Gastrocnemius medialis (tissue), 4 donors: Measurements from ENCODE around the gene ABCC4. TPM values are rescaled to one million over a fixed set of nuclear protein-coding genes. Genes with fewer than 3 reads are reported as not detected.

ENCODE experiments used
- ATAC-seq, 2 donors: fragments of 150-250 bp; one replicate each; pipeline ENCODE4 v1.9.1; 2016
- DNase-seq, 2 donors: peaks; one replicate each; pipeline ENCODE4 v3.0.0-alpha.2; 2019
- H3K27ac ChIP-seq, 4 donors: fragments of 200-600 bp; sonication (generic); 1 replicate in 1 of 4; 2 replicates in 3 of 4; pipeline ENCODE4 v1.5.1; 2016 to 2018; ENCODE audit warnings: mild to moderate bottlenecking in 2 of 4, moderate library complexity in 1 of 4
- H3K27me3 ChIP-seq, 3 donors: fragments of 200-600 bp; sonication (generic) in 2 of 3; 1 replicate in 1 of 3; 2 replicates in 2 of 3; pipeline versions ENCODE4 v1.5.1 to v1.6.0; 2016 to 2019; ENCODE audit warnings: mild to moderate bottlenecking in 1 of 3, moderate library complexity in 1 of 3
- H3K36me3 ChIP-seq, 2 donors: fragments of 200-600 bp; sonication (generic) in 1 of 2; one replicate each; pipeline ENCODE4 v1.5.1; 2017 to 2018
- H3K4me1 ChIP-seq, 2 donors: fragments of 200-600 bp; sonication (generic) in 1 of 2; one replicate each; pipeline ENCODE4 v1.5.1; 2016 to 2017; ENCODE audit warnings: mild to moderate bottlenecking in 2 of 2
- H3K4me3 ChIP-seq, 4 donors: fragments of 200-600 bp; sonication (generic) in 3 of 4; 1 replicate in 1 of 4; 2 replicates in 3 of 4; pipeline ENCODE4 v1.5.1; 2016 to 2019; ENCODE audit warnings: mild to moderate bottlenecking in 2 of 4
- H3K9me3 ChIP-seq, 3 donors: fragments of 200-600 bp; sonication (generic) in 2 of 3; 1 replicate in 1 of 3; 2 replicates in 2 of 3; pipeline ENCODE4 v1.5.1; 2016 to 2019
- CTCF ChIP-seq, 5 experiments: fragments of 450-650 bp in 3 of 5; fragments of 200-600 bp in 2 of 5; sonication (generic) in 2 of 5; IDR thresholded peaks in 4 of 5; conservative IDR thresholded peaks in 1 of 5; 1 replicate in 4 of 5; 2 replicates in 1 of 5; pipeline ENCODE4 v1.5.1; 2016 to 2019; ENCODE audit warnings: antibody characterized with exemption in 5 of 5, mild to moderate bottlenecking in 3 of 5, moderate library complexity in 3 of 5
- POLR2A ChIP-seq, 2 donors: fragments of 450-650 bp; IDR thresholded peaks; one replicate each; pipeline ENCODE4 v1.6.1; 2017; ENCODE audit warnings: antibody characterized with exemption in 2 of 2, mild to moderate bottlenecking in 2 of 2, moderate library complexity in 2 of 2
- in situ Hi-C, 4 donors: fragments of 200-750 bp; cut with MboI; loops; one replicate each; pipeline versions ENCODE4 v1.15.0 to v1.8.0; 2017; ENCODE audit warnings: low sequenced_read_pairs in 4 of 4
- intact Hi-C: fragments of 100-400 bp; cut with DNase I; formaldehyde crosslinking; loops from one replicate; pipeline ENCODE4 v1.15.1; 2023; ENCODE audit warnings: low total_unique reads
- total RNA-seq, 4 donors: library from RNA; depleted of rRNA; stranded (reverse); fragments of >200 nt; gene quantifications; one replicate each; pipeline versions ENCODE4 v1.1.0 to v1.2.3, GENCODE V29; 2016

The ABCC4 gene
- total RNA-seq, 4 donors from 2014 or later: 5.4 to 16.2 (median 11.9) TPM

GRCh38 chr13:95155093-95155492, 146.2 kb downstream of the ABCC4 start:
- DNase-seq (no peak), ATAC-seq (no peak)
- Histone ChIP-seq H3K36me3 (no peaks in the 10 kb centered on the region), H3K4me1 (no peaks in the 10 kb centered on the region), H3K27ac (no peak overlapping the region), H3K9me3 (no peaks in the 10 kb centered on the region), H3K27me3 (no peaks in the 10 kb centered on the region), H3K4me3 (no peak overlapping the region)
- in situ Hi-C loops: no loop called here
- intact Hi-C loops: loop anchor here (10.0 kb wide), 1 partner anchor 480 kb away; no protein-coding TSS in a partner anchor
- TF ChIP-seq CTCF (IDR thresholded peaks at IDR 0.05 in 4 of 5, conservative IDR thresholded peaks at IDR 0.05 in 1 of 5) (no peak), POLR2A (IDR thresholded peaks at IDR 0.05) (no peak)

GRCh38 chr13:95154413-95154886, 146.8 kb downstream of the ABCC4 start:
- Histone ChIP-seq H3K36me3 (no peaks in the 10 kb centered on the region), H3K4me1 (no peaks in the 10 kb centered on the region), H3K27ac (no peak overlapping the region), H3K9me3 (no peaks in the 10 kb centered on the region), H3K27me3 (no peaks in the 10 kb centered on the region), H3K4me3 (no peak overlapping the region)
- in situ Hi-C loops: no loop called here
- ATAC-seq (no peak), DNase-seq (no peak)
- TF ChIP-seq CTCF (IDR thresholded peaks at IDR 0.05 in 4 of 5, conservative IDR thresholded peaks at IDR 0.05 in 1 of 5) (no peak), POLR2A (IDR thresholded peaks at IDR 0.05) (no peak)
- intact Hi-C loops: loop anchor here (10.0 kb wide), 1 partner anchor 480 kb away; no protein-coding TSS in a partner anchor

- H3K36me3 ChIP-seq: no peaks in the 10 kb centered on the region
- no peaks in the 10 kb centered on the region for H3K27me3 ChIP-seq
- in situ Hi-C loops: no loop called here
- no peaks in the 10 kb centered on the region for H3K9me3 ChIP-seq
- H3K4me1 ChIP-seq: no peaks in the 10 kb centered on the region
- no peak overlapping the region for H3K4me3 ChIP-seq
- DNase-seq (no peak), ATAC-seq (no peak)
- H3K27ac ChIP-seq: no peak overlapping the region
- no peak for TF ChIP-seq POLR2A (IDR thresholded peaks at IDR 0.05)
- TF ChIP-seq CTCF (IDR thresholded peaks at IDR 0.05 in 4 of 5, conservative IDR thresholded peaks at IDR 0.05 in 1 of 5): no peak
- intact Hi-C loops: loop anchor here (10.0 kb wide), 1 partner anchor 479 kb away; no protein-coding TSS in a partner anchor
These were observed 147.4 kb downstream of the ABCC4 start for GRCh38 chr13:95153647-95154412.

GRCh38 chr13:95151942-95152587, 149.2 kb downstream of the ABCC4 start:
- Histone ChIP-seq H3K27me3 (no peaks in the 10 kb centered on the region), H3K9me3 (no peaks in the 10 kb centered on the region), H3K36me3 (no peaks in the 10 kb centered on the region), H3K27ac (no peak overlapping the region), H3K4me3 (no peak overlapping the region), H3K4me1 (no peaks in the 10 kb centered on the region)
- DNase-seq (no peak), ATAC-seq (no peak)
- TF ChIP-seq POLR2A (IDR thresholded peaks at IDR 0.05) (no peak), CTCF (IDR thresholded peaks at IDR 0.05 in 4 of 5, conservative IDR thresholded peaks at IDR 0.05 in 1 of 5) (no peak)
- intact Hi-C loops: loop anchor here (10.0 kb wide), 1 partner anchor 477 kb away; no protein-coding TSS in a partner anchor
- in situ Hi-C loops: no loop called here
